ENCODE data around the gene DNM3.

Gene DNM3

GRCh38 chr1:172221436-172221835, 380.1 kb downstream of the DNM3 start:
- TF ChIP-seq, protein P1, sequence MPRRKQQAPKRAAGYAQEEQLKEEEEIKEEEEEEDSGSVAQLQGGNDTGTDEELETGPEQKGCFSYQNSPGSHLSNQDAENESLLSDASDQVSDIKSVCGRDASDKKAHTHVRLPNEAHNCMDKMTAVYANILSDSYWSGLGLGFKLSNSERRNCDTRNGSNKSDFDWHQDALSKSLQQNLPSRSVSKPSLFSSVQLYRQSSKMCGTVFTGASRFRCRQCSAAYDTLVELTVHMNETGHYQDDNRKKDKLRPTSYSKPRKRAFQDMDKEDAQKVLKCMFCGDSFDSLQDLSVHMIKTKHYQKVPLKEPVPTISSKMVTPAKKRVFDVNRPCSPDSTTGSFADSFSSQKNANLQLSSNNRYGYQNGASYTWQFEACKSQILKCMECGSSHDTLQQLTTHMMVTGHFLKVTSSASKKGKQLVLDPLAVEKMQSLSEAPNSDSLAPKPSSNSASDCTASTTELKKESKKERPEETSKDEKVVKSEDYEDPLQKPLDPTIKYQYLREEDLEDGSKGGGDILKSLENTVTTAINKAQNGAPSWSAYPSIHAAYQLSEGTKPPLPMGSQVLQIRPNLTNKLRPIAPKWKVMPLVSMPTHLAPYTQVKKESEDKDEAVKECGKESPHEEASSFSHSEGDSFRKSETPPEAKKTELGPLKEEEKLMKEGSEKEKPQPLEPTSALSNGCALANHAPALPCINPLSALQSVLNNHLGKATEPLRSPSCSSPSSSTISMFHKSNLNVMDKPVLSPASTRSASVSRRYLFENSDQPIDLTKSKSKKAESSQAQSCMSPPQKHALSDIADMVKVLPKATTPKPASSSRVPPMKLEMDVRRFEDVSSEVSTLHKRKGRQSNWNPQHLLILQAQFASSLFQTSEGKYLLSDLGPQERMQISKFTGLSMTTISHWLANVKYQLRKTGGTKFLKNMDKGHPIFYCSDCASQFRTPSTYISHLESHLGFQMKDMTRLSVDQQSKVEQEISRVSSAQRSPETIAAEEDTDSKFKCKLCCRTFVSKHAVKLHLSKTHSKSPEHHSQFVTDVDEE (CRISPR knock-in tag; IDR thresholded peaks at IDR 0.05), result no peak
- TF ChIP-seq ESRRG (CRISPR knock-in tag; IDR thresholded peaks at IDR 0.05) (no peak), PPARA (CRISPR knock-in tag; IDR thresholded peaks at IDR 0.05; ENCODE audit: borderline replicate concordance) (no peak), GLIS3 (CRISPR knock-in tag; IDR thresholded peaks at IDR 0.05) (no peak), RARB (CRISPR knock-in tag; IDR thresholded peaks at IDR 0.05) (no peak), SNAI2 (CRISPR knock-in tag; IDR thresholded peaks at IDR 0.05) (no peak), BACH2 (CRISPR knock-in tag; IDR thresholded peaks at IDR 0.05; ENCODE audit: borderline replicate concordance) (no peak), POU6F1 (CRISPR knock-in tag; IDR thresholded peaks at IDR 0.05; ENCODE audit: borderline replicate concordance, low read depth) (no peak), CSDC2 (CRISPR knock-in tag; IDR thresholded peaks at IDR 0.05) (no peak), ZC3H10 (CRISPR knock-in tag; IDR thresholded peaks at IDR 0.05) (no peak), ISL1 (CRISPR knock-in tag; IDR thresholded peaks at IDR 0.05) (no peak), PATZ1 (CRISPR knock-in tag; IDR thresholded peaks at IDR 0.05; ENCODE audit: borderline replicate concordance) (no peak), ZNF8 (CRISPR knock-in tag; IDR thresholded peaks at IDR 0.05) (no peak), OSR1 (CRISPR knock-in tag; IDR thresholded peaks at IDR 0.05) (no peak), TOX (CRISPR knock-in tag; IDR thresholded peaks at IDR 0.05; ENCODE audit: borderline replicate concordance) (no peak), ARNTL (CRISPR knock-in tag; IDR thresholded peaks at IDR 0.05; ENCODE audit: borderline replicate concordance, low read depth) (no peak), ZFP30 (CRISPR knock-in tag; IDR thresholded peaks at IDR 0.05) (no peak), TCF4 (CRISPR knock-in tag; IDR thresholded peaks at IDR 0.05; ENCODE audit: borderline replicate concordance) (no peak)
- TF ChIP-seq, protein P2, sequence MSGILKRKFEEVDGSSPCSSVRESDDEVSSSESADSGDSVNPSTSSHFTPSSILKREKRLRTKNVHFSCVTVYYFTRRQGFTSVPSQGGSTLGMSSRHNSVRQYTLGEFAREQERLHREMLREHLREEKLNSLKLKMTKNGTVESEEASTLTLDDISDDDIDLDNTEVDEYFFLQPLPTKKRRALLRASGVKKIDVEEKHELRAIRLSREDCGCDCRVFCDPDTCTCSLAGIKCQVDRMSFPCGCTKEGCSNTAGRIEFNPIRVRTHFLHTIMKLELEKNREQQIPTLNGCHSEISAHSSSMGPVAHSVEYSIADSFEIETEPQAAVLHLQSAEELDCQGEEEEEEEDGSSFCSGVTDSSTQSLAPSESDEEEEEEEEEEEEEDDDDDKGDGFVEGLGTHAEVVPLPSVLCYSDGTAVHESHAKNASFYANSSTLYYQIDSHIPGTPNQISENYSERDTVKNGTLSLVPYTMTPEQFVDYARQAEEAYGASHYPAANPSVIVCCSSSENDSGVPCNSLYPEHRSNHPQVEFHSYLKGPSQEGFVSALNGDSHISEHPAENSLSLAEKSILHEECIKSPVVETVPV (CRISPR knock-in tag; IDR thresholded peaks at IDR 0.05), result no peak
- TF ChIP-seq, protein P3, sequence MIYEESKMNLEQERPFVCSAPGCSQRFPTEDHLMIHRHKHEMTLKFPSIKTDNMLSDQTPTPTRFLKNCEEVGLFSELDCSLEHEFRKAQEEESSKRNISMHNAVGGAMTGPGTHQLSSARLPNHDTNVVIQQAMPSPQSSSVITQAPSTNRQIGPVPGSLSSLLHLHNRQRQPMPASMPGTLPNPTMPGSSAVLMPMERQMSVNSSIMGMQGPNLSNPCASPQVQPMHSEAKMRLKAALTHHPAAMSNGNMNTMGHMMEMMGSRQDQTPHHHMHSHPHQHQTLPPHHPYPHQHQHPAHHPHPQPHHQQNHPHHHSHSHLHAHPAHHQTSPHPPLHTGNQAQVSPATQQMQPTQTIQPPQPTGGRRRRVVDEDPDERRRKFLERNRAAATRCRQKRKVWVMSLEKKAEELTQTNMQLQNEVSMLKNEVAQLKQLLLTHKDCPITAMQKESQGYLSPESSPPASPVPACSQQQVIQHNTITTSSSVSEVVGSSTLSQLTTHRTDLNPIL (CRISPR knock-in tag; IDR thresholded peaks at IDR 0.05; ENCODE audit: low read depth), result no peak
- no peak for ATAC-seq

DNA sequence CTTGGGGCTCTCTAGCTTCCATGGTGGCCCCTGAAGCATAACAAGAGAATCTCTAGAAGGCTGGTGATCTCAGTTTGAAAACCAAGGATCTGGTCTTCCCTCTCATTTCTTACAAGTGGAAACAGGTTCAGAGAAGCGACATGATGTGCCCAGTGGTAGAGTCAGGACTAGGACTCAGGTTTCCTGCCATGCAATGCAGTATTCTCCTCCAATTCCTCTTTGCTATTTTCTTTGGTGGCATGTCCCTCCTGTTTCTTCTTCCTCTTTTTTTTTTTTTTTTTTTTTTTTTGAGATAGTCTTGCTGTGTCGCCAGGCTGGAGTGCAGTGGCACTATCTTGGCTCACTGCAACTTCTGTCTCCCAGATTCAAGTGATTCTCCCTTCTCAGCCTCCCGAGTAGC, 383.6 kb downstream of the DNM3 start:
- ATAC-seq, result no peak
- TF ChIP-seq GLIS3 (CRISPR knock-in tag; IDR thresholded peaks at IDR 0.05), result no peak
- no peak for TF ChIP-seq ARNTL (CRISPR knock-in tag; IDR thresholded peaks at IDR 0.05; ENCODE audit: borderline replicate concordance, low read depth)
- no peak for TF ChIP-seq ZNF70 (CRISPR knock-in tag; IDR thresholded peaks at IDR 0.05)
- TF ChIP-seq, protein P2 (CRISPR knock-in tag; IDR thresholded peaks at IDR 0.05), result no peak
- no peak for TF ChIP-seq ZFP30 (CRISPR knock-in tag; IDR thresholded peaks at IDR 0.05)
- TF ChIP-seq PATZ1 (CRISPR knock-in tag; IDR thresholded peaks at IDR 0.05; ENCODE audit: borderline replicate concordance), result no peak
- TF ChIP-seq POU6F1 (CRISPR knock-in tag; IDR thresholded peaks at IDR 0.05; ENCODE audit: borderline replicate concordance, low read depth), result no peak
- no peak for TF ChIP-seq CSDC2 (CRISPR knock-in tag; IDR thresholded peaks at IDR 0.05)
- no peak for TF ChIP-seq PPARA (CRISPR knock-in tag; IDR thresholded peaks at IDR 0.05; ENCODE audit: borderline replicate concordance)
- no peak for TF ChIP-seq TCF4 (CRISPR knock-in tag; IDR thresholded peaks at IDR 0.05; ENCODE audit: borderline replicate concordance)
- TF ChIP-seq ESRRG (CRISPR knock-in tag; IDR thresholded peaks at IDR 0.05), result no peak
- TF ChIP-seq RARB (CRISPR knock-in tag; IDR thresholded peaks at IDR 0.05), result no peak
- TF ChIP-seq TOX (CRISPR knock-in tag; IDR thresholded peaks at IDR 0.05; ENCODE audit: borderline replicate concordance), result no peak
- TF ChIP-seq, protein P3 (CRISPR knock-in tag; IDR thresholded peaks at IDR 0.05; ENCODE audit: low read depth), result no peak
- no peak for TF ChIP-seq ISL1 (CRISPR knock-in tag; IDR thresholded peaks at IDR 0.05)
- no peak for TF ChIP-seq ZNF565 (CRISPR knock-in tag; conservative IDR thresholded peaks at IDR 0.05; ENCODE audit: low read depth)
- TF ChIP-seq BACH2 (CRISPR knock-in tag; IDR thresholded peaks at IDR 0.05; ENCODE audit: borderline replicate concordance), result no peak

Data from SK-N-SH treated with all-trans-retinoic acid at 6 μM for 48 hours (cell line).